ENCODE measurements around the gene RHEBL1. TPM values are rescaled to one million over a fixed set of nuclear protein-coding genes. Genes with fewer than 3 reads are reported as not detected.

Gene RHEBL1
- total and polyA plus RNA-seq, 2 of the 8 experiments (the other 6 are each of a cell fraction or from before 2014, with no cell fraction given) = 7.5 to 9.4 TPM

DNA sequence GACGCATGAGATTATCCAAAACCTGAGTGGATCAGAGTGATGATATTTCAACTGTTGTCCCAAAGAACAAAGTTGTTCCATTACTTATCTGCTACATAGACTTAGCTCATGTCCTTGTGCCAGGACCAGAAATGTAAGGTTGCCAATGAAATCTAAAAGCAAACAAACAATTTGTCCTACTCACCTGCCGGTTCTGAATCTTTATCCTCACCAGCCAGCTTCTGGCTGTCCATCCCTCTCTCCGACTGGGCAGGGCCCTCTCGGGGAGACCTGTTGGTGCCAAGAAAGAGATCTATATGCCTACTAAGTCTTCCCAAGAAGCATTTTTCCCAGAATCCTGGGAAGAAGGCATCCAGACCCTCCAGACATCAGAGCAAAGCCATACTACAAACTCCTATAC is 14.7 kb downstream of the RHEBL1 start:
- Histone ChIP-seq H4K91ac (replicated peaks; ENCODE audit: insufficient read length, low read length) (no peak overlapping the region), H2AK5ac (ENCODE audit: low read depth, low read length) (no peak overlapping the region), H3K23me2 (ENCODE audit: low read depth, low read length) (peaks cover 10% of the 10 kb centered on the region; the same call in 1 of the 2 replicates), H2AFZ (ENCODE audit: low read length) (no peak overlapping the region), H3K27ac (ENCODE audit: low read depth, low read length) (no peak overlapping the region), H2BK20ac (ENCODE audit: low read length) (no peak overlapping the region), H3K18ac (ENCODE audit: extremely low read depth, low read length) (no peak overlapping the region), H3K9ac (replicated peaks in 1 of 4; ENCODE audit: extremely low read depth in 1 of 4, low read depth in 3 of 4, low read length in 3 of 4) (no peak overlapping the region), H3K23ac (ENCODE audit: insufficient read length) (no peak overlapping the region), H3K9me3 (ENCODE audit: insufficient read depth in 2 of 2, low read depth in 1 of 2, low read length in 1 of 2) (no peaks in the 10 kb centered on the region), H2BK120ac (replicated peaks; ENCODE audit: low read depth, low read length) (no peak overlapping the region), H3K4me2 (ENCODE audit: insufficient read depth in 1 of 2, low read depth in 2 of 2, low read length in 2 of 2) (no peak overlapping the region; a peak in 1 of 4 replicates), H2BK5ac (ENCODE audit: low read depth, low read length) (no peak overlapping the region), H3K79me1 (ENCODE audit: low read depth, low read length) (peaks cover 35% of the 10 kb centered on the region), H3K14ac (ENCODE audit: insufficient read length) (no peak overlapping the region), H3K4me3 (ENCODE audit: extremely low read depth in 1 of 4, insufficient read depth in 2 of 4, low read depth in 3 of 4, low read length in 4 of 4) (no peak overlapping the region), H3K79me2 (ENCODE audit: control insufficient read depth in 1 of 2, insufficient read depth in 2 of 2, low read length in 2 of 2) (peaks cover 51 to 67% of the 10 kb centered on the region in 2 experiments), H4K5ac (ENCODE audit: insufficient read length, low read depth, low read length) (no peak overlapping the region), H3K4ac (replicated peaks; ENCODE audit: insufficient read length, low read depth, low read length) (no peak overlapping the region), H2BK15ac (ENCODE audit: low read length) (no peak overlapping the region), H3K56ac (replicated peaks; ENCODE audit: insufficient read length, low read depth, low read length) (no peak overlapping the region), H3K27me3 (replicated peaks in 1 of 4; ENCODE audit: control insufficient read depth in 3 of 4, extremely low read depth in 1 of 4, insufficient read depth in 3 of 4, low read length in 3 of 4) (no peaks in the 10 kb centered on the region), H4K8ac (ENCODE audit: extremely low read depth, insufficient read depth, low read length) (no peak overlapping the region), H3K4me1 (replicated peaks in 1 of 4; ENCODE audit: control insufficient read depth in 3 of 4, insufficient read depth in 4 of 4, low read length in 3 of 4) (peaks cover 9 to 37% (median 13%) of the 10 kb centered on the region in 4 experiments), H4K20me1 (replicated peaks in 1 of 2; ENCODE audit: control insufficient read depth in 1 of 2, insufficient read depth in 2 of 2, low read length in 2 of 2) (peaks cover 44 to 74% of the 10 kb centered on the region in 2 experiments), H2BK12ac (ENCODE audit: low read depth, low read length) (no peak overlapping the region), H3K36me3 (ENCODE audit: control insufficient read depth in 2 of 4, insufficient read depth in 4 of 4, low read length in 3 of 4) (peaks cover 30 to 51% (median 46%) of the 10 kb centered on the region in 4 experiments)
- POLR2A ChIA-PET (ENCODE audit: partially characterized antibody) = interaction anchor here (0.7 to 2.4 kb wide), 8 partner anchors 9 to 210 kb away, joined by 3 to 13 read pairs (median 4); no protein-coding TSS in a partner anchor
- WGBS, 2 experiments (ENCODE audit: extremely low coverage in 1 of 2, insufficient coverage in 1 of 2, insufficient read length in 1 of 2, insufficient replicate concordance in 2 of 2, low coverage in 1 of 2, low lambda C conversion rate in 2 of 2, missing lambda C conversion rate in 1 of 2) = 95% methylated on average over 4 of the region's 4 CpGs; no CpG with 5 or more reads in 1 of the 2 experiments
- FAIRE-seq (no peak), DNase-seq (ENCODE audit: low read depth in 1 of 2, low spot score in 2 of 2) (no peak)
- CTCF ChIA-PET (ENCODE audit: partially characterized antibody) = interaction anchor here (0.7 to 3.2 kb wide), 9 partner anchors 9 to 88 kb away, joined by 3 to 35 read pairs (median 4); no protein-coding TSS in a partner anchor
- TF ChIP-seq KDM5A (IDR thresholded peaks at IDR 0.05; ENCODE audit: low read length) (no peak), CHD2 (IDR thresholded peaks at IDR 0.05; ENCODE audit: low read length) (no peak), SRF (IDR thresholded peaks at IDR 0.05; ENCODE audit: low read depth, low read length) (no peak), RNF2 (IDR thresholded peaks at IDR 0.05; ENCODE audit: borderline replicate concordance, low read depth, low read length, missing control alignments, poor library complexity, severe bottlenecking) (no peak), POU5F1 (IDR thresholded peaks at IDR 0.05; ENCODE audit: low read depth, low read length) (no peak), CREB1 (IDR thresholded peaks at IDR 0.05) (no peak), SIRT6 (IDR thresholded peaks at IDR 0.05; ENCODE audit: low read length) (no peak), SIN3A (conservative IDR thresholded peaks at IDR 0.05 in 1 of 2, IDR thresholded peaks at IDR 0.05 in 1 of 2; ENCODE audit: low read depth in 1 of 2, low read length in 2 of 2) (no peak), POLR2AphosphoS5 (IDR thresholded peaks at IDR 0.05; ENCODE audit: low read depth, low read length) (no peak), MAFK (IDR thresholded peaks at IDR 0.05; ENCODE audit: low read depth, low read length) (no peak), TCF12 (IDR thresholded peaks at IDR 0.05; ENCODE audit: low read depth, low read length) (no peak), CBX8 (IDR thresholded peaks at IDR 0.05; ENCODE audit: borderline replicate concordance, low read depth, low read length) (no peak), TEAD4 (IDR thresholded peaks at IDR 0.05; ENCODE audit: low read depth, low read length) (no peak), TBP (IDR thresholded peaks at IDR 0.05; ENCODE audit: low read depth, low read length) (no peak), CTBP2 (IDR thresholded peaks at IDR 0.05; ENCODE audit: borderline replicate concordance, insufficient read depth, insufficient read length, low read length) (no peak)

All from H1 (cell line).